Lung (tissue), 12 donors: ENCODE data around the gene ROPN1. TPM values are rescaled to one million over a fixed set of nuclear protein-coding genes. Genes with fewer than 3 reads are reported as not detected.

ENCODE experiments used
- ATAC-seq: fragments of 200-7000 bp; cut with Tn5 transposase; one replicate; pipeline ENCODE4 v1.9.1; 2020; ENCODE audit warnings: moderate number of reproducible peaks; ENCODE audit not compliant: insufficient read depth, low FRiP score
- DNase-seq, 3 donors: peaks; one replicate each; pipeline ENCODE4 v3.0.0-alpha.2; 2013 to 2017
- H3K27ac ChIP-seq, 2 donors: one replicate each; pipeline ENCODE4 v1.5.1; 2013; ENCODE audit warnings: mild to moderate bottlenecking in 2 of 2, moderate library complexity in 2 of 2, control low read depth in 1 of 2, inconsistent platforms in 1 of 2, low read depth in 1 of 2, low read length in 1 of 2
- H3K27me3 ChIP-seq, 3 donors: one replicate each; pipeline ENCODE4 v1.5.1; 2013; ENCODE audit warnings: low read length in 2 of 3; ENCODE audit not compliant: control insufficient read depth in 3 of 3, insufficient read depth in 3 of 3
- H3K36me3 ChIP-seq, 4 donors: one replicate each; pipeline ENCODE4 v1.5.1; 2013; ENCODE audit warnings: low read length in 4 of 4, mild to moderate bottlenecking in 1 of 4, moderate library complexity in 1 of 4; ENCODE audit not compliant: control insufficient read depth in 4 of 4, insufficient read depth in 4 of 4
- H3K4me1 ChIP-seq, 5 donors: one replicate each; pipeline ENCODE4 v1.5.1; 2013; ENCODE audit warnings: low read length in 5 of 5, mild to moderate bottlenecking in 2 of 5, moderate library complexity in 1 of 5; ENCODE audit not compliant: control insufficient read depth in 5 of 5, insufficient read depth in 5 of 5
- H3K4me3 ChIP-seq: one replicate; pipeline ENCODE4 v1.5.1; 2013; ENCODE audit warnings: mild to moderate bottlenecking, control low read depth, moderate library complexity
- H3K9ac ChIP-seq, 2 donors: one replicate each; pipeline ENCODE4 v1.5.1; 2013; ENCODE audit warnings: low read length in 2 of 2, control low read depth in 1 of 2; ENCODE audit not compliant: insufficient read depth in 1 of 2
- H3K9me3 ChIP-seq, 4 donors: one replicate each; pipeline ENCODE4 v1.5.1; 2013; ENCODE audit warnings: low read length in 3 of 4, mild to moderate bottlenecking in 1 of 4, moderate library complexity in 1 of 4; ENCODE audit not compliant: control insufficient read depth in 4 of 4, insufficient read depth in 3 of 4
- WGBS, 2 donors: extraction: QIAGEN DNeasy Blood & Tissue Kit; methylation state at CpG; one replicate each; pipeline ENCODE4 v1.1.7; 2013; 5-methylcytosine and 5-hydroxymethylcytosine counted together
- polyA plus RNA-seq, 2 donors: library from polyadenylated mRNA; stranded (reverse); fragments of 200-250 nt; gene quantifications; one replicate each; pipeline ENCODE4 v1.2.1, GENCODE V29; 2013
- total RNA-seq, 2 donors: library from RNA; depleted of rRNA in 1 of 2; stranded (reverse); fragments of >200 nt in 1 of 2; gene quantifications; one replicate each; pipeline ENCODE4 v1.2.1, GENCODE V29; 2014 to 2021
- TF ChIP-seq, protein P1 (sequence below): IDR thresholded peaks from 2 replicates; pipeline ENCODE4 v1.5.1; 2012; ENCODE audit warnings: mild to moderate bottlenecking; ENCODE audit errors: control extremely low read depth, extremely low read depth
- donor health status: control.
- donor health status: control.
- donor health status: Bipolar disorder and iron deficiency.
- donor health status: healthy.
- donor health status: DM: yes; HTN: yes; CAD: no.

Gene ROPN1
- total and polyA plus RNA-seq, 4 donors: not detected

DNA sequence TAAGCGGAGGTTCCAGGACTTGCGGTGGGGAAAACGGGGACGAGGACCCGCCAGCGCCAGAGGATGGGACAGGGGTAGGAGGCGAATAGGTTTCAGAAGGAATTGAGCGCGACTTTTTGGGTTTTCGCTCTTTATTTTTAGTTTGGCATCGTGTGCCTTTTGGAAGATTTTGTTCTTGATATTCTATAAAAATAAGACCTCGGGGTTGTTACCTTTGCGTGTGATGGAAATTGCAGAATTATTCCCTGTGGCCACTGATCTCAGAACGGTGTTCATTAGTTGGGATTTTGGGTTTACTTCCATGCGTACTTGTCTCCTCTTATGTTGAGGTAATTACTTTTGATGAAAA lies 30.4 kb downstream of the ROPN1 start:
- peak overlapping the region in 1 of 2 donors; percentile 51 for H3K9ac ChIP-seq
- WGBS, 2 donors: 4 to 6% methylated on average over 15 of the region's 15 CpGs

DNA sequence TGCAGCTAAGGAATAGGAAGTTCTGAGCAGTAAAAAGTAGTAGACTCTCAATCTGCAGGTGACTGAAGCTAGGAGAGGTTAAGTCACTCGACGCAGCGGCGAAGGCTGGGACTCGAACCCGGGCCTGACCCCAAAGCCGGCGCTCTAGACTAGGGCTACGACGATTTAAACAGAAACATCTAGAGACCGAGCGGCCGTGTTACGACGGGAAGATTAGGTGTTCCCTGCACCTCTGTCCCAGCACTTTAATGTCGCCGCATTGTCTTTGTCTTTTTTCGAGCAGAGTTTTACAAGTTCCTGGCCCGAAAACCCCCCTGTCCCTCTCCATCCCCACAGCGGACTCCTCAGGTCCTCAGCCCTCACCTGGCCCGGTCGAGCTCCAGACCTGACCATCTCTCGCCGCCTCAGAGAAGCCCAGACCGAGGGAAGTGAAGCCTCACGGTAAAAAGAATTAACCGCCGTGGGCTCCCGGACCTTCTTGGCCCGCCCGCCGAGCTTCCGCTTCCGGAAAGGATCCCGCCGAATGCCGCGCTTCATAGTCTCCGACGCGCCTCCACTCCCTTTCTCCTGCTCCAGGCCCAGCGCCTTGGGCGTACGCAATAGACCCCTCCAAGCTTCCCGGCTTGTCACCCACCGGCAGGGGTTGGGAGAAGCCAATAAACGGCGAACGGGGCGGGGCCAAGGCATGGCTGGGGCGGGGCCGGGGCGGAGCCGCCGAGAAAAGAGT lies 31.0 kb downstream of the ROPN1 start, which contains the start of gene CCDC14:
CCDC14 (minus strand) TSS at position 449 of the 727 bp plus-strand sequence; CDS start at position 393, 56 bp downstream.
- ATAC-seq: peak; percentile 97
- H3K9me3 ChIP-seq: no peaks in the 10 kb centered on the region
- H3K9ac ChIP-seq: peak within 1 kb of the TSS; percentile 88 to 96
- peaks cover 0 to 17% (median 0%) of the 10 kb centered on the region in 5 donors for H3K4me1 ChIP-seq
- peak within 1 kb of the TSS; percentile 68 to 83 for H3K27ac ChIP-seq
- H3K36me3 ChIP-seq: peaks cover 0 to 7% (median 0%) of the 10 kb centered on the region in 4 donors
- 0 to 1% methylated on average over 55 of the region's 55 CpGs for WGBS, 2 donors
- DNase-seq: peak; percentile 99
- peak within 1 kb of the TSS; percentile 55 for H3K4me3 ChIP-seq
- no peaks in the 10 kb centered on the region for H3K27me3 ChIP-seq
- TF ChIP-seq, protein P1, sequence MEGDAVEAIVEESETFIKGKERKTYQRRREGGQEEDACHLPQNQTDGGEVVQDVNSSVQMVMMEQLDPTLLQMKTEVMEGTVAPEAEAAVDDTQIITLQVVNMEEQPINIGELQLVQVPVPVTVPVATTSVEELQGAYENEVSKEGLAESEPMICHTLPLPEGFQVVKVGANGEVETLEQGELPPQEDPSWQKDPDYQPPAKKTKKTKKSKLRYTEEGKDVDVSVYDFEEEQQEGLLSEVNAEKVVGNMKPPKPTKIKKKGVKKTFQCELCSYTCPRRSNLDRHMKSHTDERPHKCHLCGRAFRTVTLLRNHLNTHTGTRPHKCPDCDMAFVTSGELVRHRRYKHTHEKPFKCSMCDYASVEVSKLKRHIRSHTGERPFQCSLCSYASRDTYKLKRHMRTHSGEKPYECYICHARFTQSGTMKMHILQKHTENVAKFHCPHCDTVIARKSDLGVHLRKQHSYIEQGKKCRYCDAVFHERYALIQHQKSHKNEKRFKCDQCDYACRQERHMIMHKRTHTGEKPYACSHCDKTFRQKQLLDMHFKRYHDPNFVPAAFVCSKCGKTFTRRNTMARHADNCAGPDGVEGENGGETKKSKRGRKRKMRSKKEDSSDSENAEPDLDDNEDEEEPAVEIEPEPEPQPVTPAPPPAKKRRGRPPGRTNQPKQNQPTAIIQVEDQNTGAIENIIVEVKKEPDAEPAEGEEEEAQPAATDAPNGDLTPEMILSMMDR: no peak

More for the DNA sequence above, 30.4 kb downstream of the ROPN1 start:
- no peak for DNase-seq
- H3K36me3 ChIP-seq: peaks cover 0 to 5% (median 0%) of the 10 kb centered on the region in 4 donors
- H3K9me3 ChIP-seq: no peaks in the 10 kb centered on the region
- H3K27ac ChIP-seq: peak overlapping the region; percentile 68 to 83
- no peak for ATAC-seq
- H3K27me3 ChIP-seq: no peaks in the 10 kb centered on the region
- TF ChIP-seq, protein P1: no peak
- H3K4me1 ChIP-seq: peaks cover 0 to 17% (median 0%) of the 10 kb centered on the region in 5 donors
- H3K4me3 ChIP-seq: peak overlapping the region; percentile 55

DNA sequence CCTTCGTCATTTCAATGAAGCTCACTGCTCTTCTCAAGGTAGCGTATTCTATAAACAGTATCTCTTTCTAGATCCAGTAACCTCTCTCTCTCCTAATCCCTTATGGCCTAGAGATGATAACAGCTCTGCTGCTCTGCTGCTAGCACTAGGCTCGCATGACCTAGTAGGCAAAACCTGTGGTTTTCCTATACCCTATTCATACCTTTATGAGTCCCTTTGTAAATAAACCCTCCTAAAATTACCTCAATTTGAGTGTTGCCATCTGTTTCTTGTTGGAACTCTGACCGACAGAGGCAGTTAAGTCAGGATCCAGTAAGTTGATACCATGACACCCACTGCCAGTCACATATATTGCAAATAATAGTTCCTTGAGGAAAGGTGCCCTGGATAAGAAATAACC lies 38.2 kb downstream of the ROPN1 start:
- TF ChIP-seq, protein P1: no peak
- Histone ChIP-seq H3K4me1 (peaks cover 0 to 15% (median 0%) of the 10 kb centered on the region in 5 donors), H3K9me3 (no peaks in the 10 kb centered on the region), H3K27ac (no peak overlapping the region), H3K4me3 (no peak overlapping the region), H3K36me3 (peaks cover 6 to 27% (median 21%) of the 10 kb centered on the region in 4 donors), H3K9ac (no peak overlapping the region), H3K27me3 (no peaks in the 10 kb centered on the region)
- no peak for DNase-seq
- WGBS, 2 donors: 96 to 97% methylated on average over 4 of the region's 4 CpGs
- no peak for ATAC-seq
